ENCODE data around the gene CRYBB3. TPM values are rescaled to one million over a fixed set of nuclear protein-coding genes. Genes with fewer than 3 reads are reported as not detected.

CRYBB3 gene
- total and polyA plus RNA-seq, 2 of the 4 experiments (the other 2 are of a cell fraction) = not detected

DNA sequence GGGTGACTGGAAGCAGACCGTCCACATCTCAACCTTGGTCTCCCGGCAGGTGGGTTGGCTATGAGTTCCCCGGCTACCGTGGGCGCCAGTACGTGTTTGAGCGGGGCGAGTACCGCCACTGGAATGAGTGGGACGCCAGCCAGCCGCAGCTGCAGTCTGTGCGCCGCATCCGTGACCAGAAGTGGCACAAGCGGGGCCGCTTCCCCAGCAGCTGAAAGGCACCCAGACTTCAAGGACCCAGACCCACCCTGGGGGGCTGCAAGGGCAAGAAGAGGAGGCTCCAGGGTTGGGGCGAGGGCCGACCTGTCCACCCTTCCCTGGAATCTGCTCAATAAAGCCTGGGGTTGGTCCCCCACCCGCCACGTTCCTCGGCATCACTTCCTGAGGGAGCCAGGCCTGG is 7.3 kb downstream of the CRYBB3 start:
- dilution Hi-C loops (cut with HindIII; ENCODE audit: low sequenced_read_pairs, unreplicated experiment) = no loop called here
- Histone ChIP-seq H3K9ac (ENCODE audit: low read depth, low read length) (no peak overlapping the region), H3K14ac (replicated peaks; ENCODE audit: low read depth, low read length) (no peak overlapping the region), H3K9me1 (ENCODE audit: insufficient read depth, low read length) (no peaks in the 10 kb centered on the region), H3K27ac (ENCODE audit: insufficient read depth, low read length) (no peak overlapping the region), H3K56ac (ENCODE audit: extremely low read depth, insufficient read depth, low read length) (no peak overlapping the region), H4K5ac (ENCODE audit: low read depth, low read length) (no peak overlapping the region), H3K18ac (ENCODE audit: low read depth, low read length) (no peak overlapping the region), H4K91ac (ENCODE audit: insufficient read depth, low read depth, low read length) (no peak overlapping the region), H2BK5ac (ENCODE audit: low read depth, low read length, poor library complexity, severe bottlenecking) (no peak overlapping the region), H3K4me3 (ENCODE audit: insufficient read depth, low read depth, low read length) (no peak overlapping the region), H2BK15ac (ENCODE audit: low read depth, low read length) (no peak overlapping the region), H2AK5ac (ENCODE audit: low read depth, low read length) (no peak overlapping the region), H3K4me1 (ENCODE audit: control insufficient read depth, insufficient read depth, low read length) (no peaks in the 10 kb centered on the region), H2BK20ac (ENCODE audit: low read depth, low read length) (no peak overlapping the region), H3K9me3 (ENCODE audit: control insufficient read depth, insufficient read depth, low read length) (no peaks in the 10 kb centered on the region), H4K20me1 (ENCODE audit: insufficient read depth, low read length) (no peaks in the 10 kb centered on the region), H2AK9ac (replicated peaks; ENCODE audit: low read depth, low read length, poor library complexity) (no peak overlapping the region), H3K27me3 (ENCODE audit: control insufficient read depth, insufficient read depth, low read length) (no peaks in the 10 kb centered on the region), H3K4ac (ENCODE audit: low read depth, low read length) (no peak overlapping the region), H3K4me2 (ENCODE audit: low read depth, low read length) (no peak overlapping the region), H2BK120ac (ENCODE audit: low read depth, low read length) (no peak overlapping the region), H3K79me1 (ENCODE audit: low read depth in 1 of 2, low read length in 2 of 2) (no peaks in the 10 kb centered on the region), H3K23ac (ENCODE audit: low read depth, low read length) (no peak overlapping the region), H4K8ac (ENCODE audit: low read depth in 2 of 2, low read length in 2 of 2) (no peak overlapping the region), H3K36me3 (ENCODE audit: control insufficient read depth, insufficient read depth, low read length) (no peaks in the 10 kb centered on the region), H2AFZ (replicated peaks; ENCODE audit: low read length, poor library complexity) (no peak overlapping the region)
- DNase-seq (no peak), ATAC-seq (ENCODE audit: low read depth) (no peak)
- no peak for TF ChIP-seq MAFK (IDR thresholded peaks at IDR 0.05; ENCODE audit: low read depth, low read length)
- no peak for TF ChIP-seq FOS (IDR thresholded peaks at IDR 0.05; ENCODE audit: low read depth, low read length)
- no peak for TF ChIP-seq SMC3 (IDR thresholded peaks at IDR 0.05; ENCODE audit: low read depth, low read length)
- BruUV-seq (replicated peaks) = no TSS peak
- in situ Hi-C loops (cut with MboI; ENCODE audit: low sequenced_read_pairs) = no loop called here
- POLR2A ChIA-PET (ENCODE audit: unreplicated experiment) = no interaction called here
- WGBS, 2 experiments (ENCODE audit: extremely low coverage in 2 of 2, insufficient read length in 1 of 2) = 77% methylated on average over 17 of the region's 21 CpGs; no CpG with 5 or more reads in 1 of the 2 experiments
- CTCF ChIA-PET = no interaction called here
- intact Hi-C loops (cut with micrococcal nuclease) = no loop called here
